GM18508 (cell line): ENCODE measurements around the gene BRD3OS.

ENCODE experiments used
- ATAC-seq: cut with Tn5 transposase; IDR thresholded peaks from one replicate; pipeline ENCODE4 v1.9.1; 2021; ENCODE audit warnings: moderate number of reproducible peaks; ENCODE audit not compliant: insufficient read depth, unreplicated experiment

The BRD3OS gene

DNA sequence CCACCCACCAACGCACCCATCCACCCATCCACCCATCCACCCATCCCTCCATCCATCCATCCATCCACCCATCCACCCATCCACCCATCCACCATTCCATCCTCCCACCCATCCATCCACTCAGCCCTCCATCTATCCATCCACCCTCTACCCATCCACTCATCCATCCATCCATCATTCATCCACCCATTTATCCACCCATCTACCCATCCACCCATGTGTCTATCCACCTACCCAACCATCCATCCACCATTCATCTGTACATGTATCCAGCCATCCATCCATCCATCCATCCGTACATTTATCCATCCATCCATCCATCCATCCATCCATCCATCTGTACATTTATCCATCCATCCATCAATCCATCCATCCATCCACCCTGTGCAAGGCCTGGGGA lies 22.0 kb upstream of the BRD3OS start:
- no peak for ATAC-seq

- ATAC-seq: no peak
Measured at GRCh38 chr9:134004131-134004873, 21.0 kb upstream of the BRD3OS start.

DNA sequence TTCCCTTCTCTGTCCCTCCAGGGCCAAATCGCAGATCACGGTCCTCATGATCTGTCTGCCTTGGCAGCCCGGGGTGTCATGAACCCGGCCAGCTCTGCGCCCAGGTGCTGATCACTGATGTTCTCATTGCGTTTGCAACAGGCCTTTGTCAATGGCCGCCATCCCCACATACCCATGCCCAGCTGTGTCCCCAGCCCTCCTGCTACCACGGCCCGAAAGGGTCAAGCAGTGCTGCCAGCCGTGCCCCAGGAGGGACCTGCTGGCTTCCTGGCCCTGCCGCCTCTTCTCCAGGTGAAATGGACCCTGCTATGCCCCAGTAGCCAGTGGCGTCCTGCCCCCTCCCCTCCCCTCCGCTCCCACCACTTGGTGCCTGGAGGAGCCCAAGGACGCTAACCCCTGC lies 20.4 kb upstream of the BRD3OS start:
- no peak for ATAC-seq

DNA sequence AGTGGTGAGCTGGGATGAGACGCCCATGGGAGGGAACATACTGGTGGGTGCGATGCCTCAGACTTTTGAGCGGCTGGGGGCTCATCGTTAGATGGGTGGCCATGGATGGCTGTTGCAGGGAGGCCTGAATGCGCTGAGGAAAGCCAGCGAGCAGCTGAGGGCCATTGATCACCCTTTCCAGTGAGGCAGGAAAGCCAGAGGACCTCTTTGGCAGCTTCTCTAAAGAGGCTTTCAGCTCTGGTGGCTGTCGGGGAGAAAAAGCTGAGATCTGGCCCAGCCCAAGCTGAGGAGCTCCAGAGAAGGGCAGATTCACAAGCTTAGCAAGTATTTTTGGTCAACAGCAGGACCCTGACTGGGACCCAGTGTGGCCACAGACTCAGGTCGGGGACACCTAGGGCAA lies 19.9 kb upstream of the BRD3OS start:
- ATAC-seq: no peak

DNA sequence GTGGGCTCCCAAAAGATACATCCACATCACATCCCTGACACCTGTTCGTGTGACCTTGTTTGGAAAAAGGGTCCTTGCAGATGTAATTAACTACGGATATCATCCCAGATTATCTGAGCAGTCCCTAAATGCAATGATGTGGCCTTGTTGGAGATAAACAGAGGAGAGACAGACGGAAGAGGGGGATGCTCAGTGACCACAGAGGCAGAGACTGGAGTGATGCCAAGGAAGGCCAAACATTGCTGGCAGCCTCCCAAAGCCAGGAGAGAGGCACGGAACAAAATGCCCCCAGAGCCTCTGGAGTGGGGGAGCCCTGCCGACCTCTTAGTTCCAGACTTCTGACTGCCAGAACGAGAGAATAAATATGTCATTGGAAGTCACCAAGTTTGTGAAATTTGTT lies 18.1 kb upstream of the BRD3OS start:
- no peak for ATAC-seq

DNA sequence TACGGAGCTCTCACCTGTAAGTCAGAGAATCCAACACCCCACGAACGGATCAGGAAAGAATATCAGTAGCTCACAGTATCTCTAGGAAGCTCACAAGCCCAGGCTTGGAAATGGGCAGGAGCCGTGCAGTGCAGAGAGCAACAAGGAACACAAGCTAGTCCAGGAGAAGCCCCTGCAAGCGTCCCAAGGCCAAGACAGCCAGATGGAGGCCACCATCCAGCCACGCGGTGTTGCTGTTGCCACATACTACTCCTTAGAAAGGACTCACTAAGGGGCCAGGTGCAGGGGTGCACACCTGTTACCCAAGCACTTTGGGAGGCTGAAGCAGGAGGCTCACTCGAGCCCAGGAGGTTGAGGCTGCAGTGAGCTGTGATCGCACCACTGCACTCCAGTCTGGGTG lies 17.7 kb upstream of the BRD3OS start:
- ATAC-seq: no peak

DNA sequence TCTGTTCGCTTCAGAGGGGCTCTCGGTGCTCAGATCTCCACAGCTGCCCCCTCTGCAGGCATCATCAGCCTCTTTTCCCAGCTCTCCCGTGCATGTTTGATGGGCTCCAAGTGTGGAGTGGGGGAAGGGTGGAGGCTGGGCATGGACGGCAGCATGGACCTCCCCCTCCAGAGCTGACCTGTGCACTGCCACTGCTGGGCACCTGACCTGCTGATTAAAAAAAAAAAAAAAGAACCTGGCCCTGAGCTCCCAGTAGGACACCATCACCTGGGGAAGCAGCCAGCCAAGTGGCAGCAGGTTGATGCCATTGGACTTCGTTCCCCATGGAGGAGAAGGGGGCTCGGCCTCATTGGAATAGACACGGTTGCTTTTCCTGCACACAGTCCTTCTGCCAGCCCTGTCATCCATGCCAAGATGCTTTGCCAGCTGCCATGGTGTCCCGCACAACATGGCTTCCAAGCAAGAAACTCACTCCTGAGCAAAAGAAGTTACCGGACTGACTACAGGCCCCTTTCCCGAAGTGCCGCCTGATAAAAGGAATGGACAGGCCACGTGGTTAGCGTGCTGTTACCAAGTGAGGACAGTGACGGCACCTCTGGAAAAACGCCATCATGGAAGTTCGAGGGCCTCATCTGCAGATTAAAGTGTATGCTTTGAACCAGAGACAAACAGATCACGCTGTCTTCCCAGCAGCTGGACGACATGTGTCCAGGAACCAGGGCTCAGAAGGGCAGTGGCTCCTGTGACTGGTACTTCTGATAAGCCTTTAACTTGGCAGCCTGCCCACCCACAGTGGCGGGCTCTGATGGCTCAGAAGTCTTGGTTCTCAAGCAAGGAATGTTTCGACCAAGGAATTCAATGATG lies 14.7 kb upstream of the BRD3OS start:
- ATAC-seq: no peak

DNA sequence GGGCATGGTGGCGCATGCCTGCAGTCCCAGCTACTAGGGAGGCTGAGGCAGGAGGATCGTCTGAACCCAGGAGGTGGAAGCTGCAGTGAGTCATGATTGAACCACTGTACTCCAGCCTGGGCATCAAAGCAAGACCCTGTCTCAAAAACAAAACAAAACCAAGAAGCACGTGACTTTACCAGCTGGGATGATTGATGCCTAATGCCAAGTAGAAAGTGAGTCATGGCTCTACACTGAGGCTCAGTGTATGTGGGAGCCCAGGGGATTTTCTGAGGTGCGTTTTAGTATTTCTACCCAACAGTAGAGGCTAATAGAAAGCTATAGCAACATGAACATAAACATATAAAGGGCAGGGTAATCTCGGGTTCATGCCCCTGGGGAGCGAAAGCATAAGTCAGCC lies 13.9 kb upstream of the BRD3OS start:
- ATAC-seq: no peak

GRCh38 chr9:134014946-134015345 lies 10.3 kb upstream of the BRD3OS start:
- no peak for ATAC-seq

DNA sequence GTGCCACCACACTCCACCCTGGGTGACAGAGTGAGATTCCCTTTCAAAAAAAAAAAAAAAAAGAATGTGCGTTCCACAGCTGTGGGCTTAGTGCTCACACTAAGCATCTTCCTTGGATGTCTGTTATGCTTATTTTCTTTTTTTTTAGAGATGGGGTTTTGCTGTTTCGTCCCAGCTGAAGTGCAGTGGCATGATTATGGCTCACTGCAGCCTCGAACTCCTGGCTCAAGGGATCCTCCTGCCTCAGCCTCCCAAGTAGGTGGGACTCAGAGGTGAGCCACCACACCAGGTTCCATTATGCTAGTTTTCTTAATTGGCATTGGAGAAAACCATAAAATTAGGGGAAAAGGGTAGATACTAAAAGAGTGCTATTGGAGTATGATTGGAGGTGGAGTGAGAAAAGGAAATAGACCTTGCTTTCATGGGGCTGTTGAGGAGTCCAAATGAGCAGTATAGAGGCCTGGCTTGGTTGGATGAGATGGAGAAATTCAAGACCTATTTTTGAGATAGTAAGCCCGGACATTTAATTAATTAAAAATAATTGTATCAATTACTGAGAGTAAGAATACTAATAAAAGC lies 978 bp upstream of the BRD3OS start:
- ATAC-seq: no peak

GRCh38 chr9:134025606-134026541 lies 593 bp downstream of the BRD3OS start:
- ATAC-seq: no peak

DNA sequence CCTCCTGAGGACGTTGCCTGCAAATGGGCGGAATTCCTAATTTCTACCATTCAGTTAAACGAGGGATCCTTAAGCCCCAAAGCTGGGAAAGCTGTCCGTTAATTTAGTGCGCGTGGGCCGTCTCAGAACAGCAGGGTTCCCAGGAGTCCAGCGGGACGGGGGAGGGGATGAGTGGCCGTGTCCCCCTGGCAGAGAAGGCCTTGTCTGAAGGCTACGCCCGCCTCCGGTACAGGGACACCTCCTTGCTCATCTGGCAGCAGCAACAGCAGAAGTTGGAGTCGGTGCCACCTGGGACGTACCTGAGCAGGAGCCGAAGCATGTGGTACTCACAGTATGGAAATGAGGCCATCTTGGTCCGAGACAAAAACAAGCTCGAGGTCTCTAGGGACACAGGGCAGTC lies 1.3 kb downstream of the BRD3OS start:
- ATAC-seq: no peak

- no peak for ATAC-seq
Measured at GRCh38 chr9:134026981-134027380, 1.7 kb downstream of the BRD3OS start.

DNA sequence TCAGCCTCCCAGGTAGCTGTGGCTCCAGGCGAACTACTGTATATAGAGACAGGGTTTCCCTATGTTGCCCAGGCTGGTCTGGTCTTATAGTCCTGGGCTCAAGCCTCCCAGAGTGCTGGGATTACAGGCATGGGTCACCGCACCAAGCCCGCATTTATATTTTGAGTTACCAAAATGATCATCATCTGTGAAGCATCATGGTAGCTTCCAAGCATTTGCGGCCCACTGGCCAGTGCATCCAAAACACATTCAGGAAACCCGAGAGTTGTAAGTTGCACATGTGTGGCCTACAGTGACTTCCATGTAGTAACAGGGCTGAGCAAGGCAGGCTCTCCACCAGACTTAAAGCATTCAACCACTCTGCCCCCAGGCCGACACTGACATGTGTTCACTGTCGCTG lies 2.3 kb downstream of the BRD3OS start:
- no peak for ATAC-seq

DNA sequence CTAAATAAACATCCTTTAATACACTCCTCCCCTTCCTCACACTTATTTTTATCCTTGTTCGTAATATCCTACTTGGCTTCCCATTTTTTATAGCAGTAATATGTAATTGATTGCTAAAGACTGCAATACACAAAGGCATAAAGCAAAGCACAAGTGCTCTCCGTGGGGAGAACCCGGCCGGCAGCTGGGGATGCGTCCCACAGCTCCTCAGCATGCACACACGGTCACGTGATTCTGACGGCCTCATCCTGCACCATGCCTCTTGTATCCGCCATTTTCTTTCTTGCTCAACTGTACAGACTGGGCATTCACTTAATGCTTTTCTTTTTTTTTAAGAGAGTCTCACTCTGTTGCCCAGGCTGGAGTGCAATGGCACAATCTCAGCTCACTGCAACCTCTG lies 2.8 kb downstream of the BRD3OS start:
- no peak for ATAC-seq

GRCh38 chr9:134028575-134029247 lies 3.4 kb downstream of the BRD3OS start:
- no peak for ATAC-seq

- ATAC-seq: no peak
Measured at GRCh38 chr9:134029248-134030226, 4.3 kb downstream of the BRD3OS start.

GRCh38 chr9:134030821-134031470 lies 5.7 kb downstream of the BRD3OS start:
- no peak for ATAC-seq
